GM12873 (cell line): ENCODE results near the gene SLC27A5.

Experiments
- CTCF ChIP-seq: IDR thresholded peaks from 2 replicates; pipeline ENCODE4 v1.5.1; 2012; ENCODE audit warnings: low read depth, mild to moderate bottlenecking, moderate library complexity, low read length, control low read depth; ENCODE audit not compliant: insufficient read depth; ENCODE audit errors: missing control alignments

SLC27A5 gene

GRCh38 chr19:58514564-58515022, 2.8 kb upstream of the SLC27A5 start:
- no peak for TF ChIP-seq CTCF

- peak; percentile 94 for TF ChIP-seq CTCF
These were observed 2.1 kb upstream of the SLC27A5 start for GRCh38 chr19:58513694-58514563.

DNA sequence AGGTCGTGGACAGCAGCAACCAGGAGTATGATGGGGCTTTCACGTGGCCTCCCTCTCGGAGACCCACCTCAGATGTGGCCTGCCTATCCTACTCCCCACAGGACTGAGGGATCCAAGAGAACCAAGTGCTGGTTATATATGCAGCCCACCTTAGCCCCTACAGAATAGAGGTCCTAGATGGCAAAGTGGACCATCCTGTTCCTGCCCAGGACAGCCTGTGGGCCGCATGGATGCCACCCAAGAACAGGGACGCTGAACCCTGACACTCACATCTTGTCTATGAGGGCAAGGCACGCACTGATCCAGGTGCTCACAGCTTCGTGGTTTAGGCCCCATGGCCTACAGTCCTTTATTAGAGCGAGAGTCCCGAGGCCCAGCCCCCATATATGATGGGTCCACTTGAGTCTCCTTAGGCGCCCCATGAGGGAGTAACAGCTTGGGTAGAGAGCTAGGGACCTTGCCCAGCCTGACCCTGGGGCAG, 1.5 kb upstream of the SLC27A5 start:
- TF ChIP-seq CTCF, result no peak

- no peak for TF ChIP-seq CTCF
These were observed 1.5 kb downstream of the SLC27A5 start for GRCh38 chr19:58510084-58510862.

DNA sequence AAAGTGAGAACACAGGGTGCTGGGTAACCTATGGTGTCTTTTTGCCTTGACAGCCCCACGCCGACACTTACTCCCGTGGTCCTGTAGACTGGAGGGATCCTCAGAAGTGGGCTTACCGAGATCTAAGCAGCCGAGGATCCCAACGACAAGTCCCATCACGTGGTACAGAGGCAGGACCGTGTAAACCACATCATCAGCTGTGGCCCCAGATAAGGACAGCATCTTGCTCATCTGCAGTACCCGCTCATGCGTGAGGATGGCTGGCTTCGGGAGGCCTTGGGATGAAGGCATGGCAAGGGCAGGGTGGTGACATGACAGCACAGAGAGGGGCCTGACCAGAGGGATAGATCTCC, 2.1 kb downstream of the SLC27A5 start:
- no peak for TF ChIP-seq CTCF

DNA sequence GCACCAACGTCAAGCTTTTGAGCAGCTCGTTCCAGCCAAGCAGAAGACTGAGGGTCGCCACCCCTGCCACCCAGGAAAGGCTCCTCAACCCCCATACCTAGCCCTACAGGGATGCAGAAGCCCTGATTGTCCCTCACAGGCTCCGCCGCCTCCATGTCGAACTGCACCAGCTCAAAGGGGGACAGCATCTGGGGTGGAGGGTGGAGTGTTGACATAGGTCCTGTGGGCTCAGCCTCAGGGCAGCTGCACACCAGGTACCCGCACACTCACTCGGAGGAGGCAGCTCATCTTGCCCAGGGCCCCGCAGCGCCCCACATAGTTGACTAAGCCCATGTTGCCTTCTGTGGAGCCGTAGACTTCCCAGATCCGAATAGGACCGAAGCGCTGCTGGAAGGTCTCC, 11.6 kb downstream of the SLC27A5 start:
- TF ChIP-seq CTCF, result no peak
